Adrenal gland (tissue), 12 donors: ENCODE measurements around the gene KMT5B. TPM values are rescaled to one million over a fixed set of nuclear protein-coding genes. Genes with fewer than 3 reads are reported as not detected.

Experiments used
- DNase-seq, 7 donors: peaks; one replicate each; pipeline ENCODE4 v3.0.0-alpha.2; 2019 to 2020
- H3K27ac ChIP-seq, 5 donors: fragments of 200-600 bp; sonication (generic) in 4 of 5; 1 replicate in 3 of 5; 2 replicates in 2 of 5; pipeline versions ENCODE4 v1.5.1 to v1.8.0; 2016 to 2020; ENCODE audit warnings: mild to moderate bottlenecking in 1 of 5
- H3K27me3 ChIP-seq: fragments of 200-600 bp; 2 replicates; pipeline ENCODE4 v1.8.0; 2021
- H3K36me3 ChIP-seq, 2 donors: fragments of 200-600 bp; replicated peaks in 1 of 2; 1 replicate in 1 of 2; 2 replicates in 1 of 2; pipeline versions ENCODE4 v1.5.1 to v1.8.0; 2018 to 2022
- H3K4me1 ChIP-seq, 2 donors: fragments of 200-600 bp; replicated peaks in 1 of 2; 1 replicate in 1 of 2; 2 replicates in 1 of 2; pipeline versions ENCODE4 v1.5.1 to v1.8.0; 2018 to 2021
- H3K4me3 ChIP-seq, 4 donors: fragments of 200-600 bp; sonication (generic) in 3 of 4; one replicate each; pipeline ENCODE4 v1.5.1; 2016 to 2018
- H3K9me3 ChIP-seq, 3 donors: fragments of 200-600 bp; sonication (generic) in 1 of 3; replicated peaks in 1 of 3; 1 replicate in 2 of 3; 2 replicates in 1 of 3; pipeline versions ENCODE4 v1.5.1 to v1.8.0; 2016 to 2021
- POLR2A ChIP-seq, 2 donors: fragments of 450-650 bp; IDR thresholded peaks; one replicate each; pipeline ENCODE4 v1.6.1; 2017; ENCODE audit warnings: antibody characterized with exemption in 2 of 2, mild to moderate bottlenecking in 2 of 2, moderate library complexity in 1 of 2
- WGBS, 4 donors: extraction: QIAGEN DNeasy Blood & Tissue Kit in 2 of 4; methylation state at CpG; one replicate each; pipeline versions ENCODE4 v1.1.5 to v1.1.7; 2013 to 2017; 5-methylcytosine and 5-hydroxymethylcytosine counted together
- intact Hi-C, 2 donors: fragments of 100-400 bp; cut with DNase I; formaldehyde crosslinking; loops; one replicate each; pipeline versions ENCODE4 v1.14.1 to v1.15.0; 2022 to 2023
- polyA plus RNA-seq, 3 donors: library from polyadenylated mRNA; stranded (reverse); fragments of 200-250 nt in 2 of 3; fragments of 350-450 nt in 1 of 3; fragmentation: Illumina TruSeq in 1 of 3; extraction: RNeasy Lipid Tissue Mini Kit (QIAGEN cat#74804) in 1 of 3; gene quantifications; one replicate each; pipeline ENCODE4 v1.2.3, GENCODE V29; 2013 to 2014
- total RNA-seq, 9 donors: library from RNA; depleted of rRNA in 4 of 9; stranded (reverse); fragments of >200 nt in 4 of 9; fragments of 120-200 nt in 1 of 9; fragmentation: NEBNext Ultra II Directional in 1 of 9; extraction: Animal tissue kit (Norgen Biotek cat#: 25700) in 1 of 9; gene quantifications; one replicate each; pipeline versions ENCODE4 v1.1.0 to v1.2.4, GENCODE V29; 2013 to 2023
- TF ChIP-seq, protein P1 (sequence below), 6 experiments: fragments of 450-650 bp in 4 of 6; fragments of 200-600 bp in 2 of 6; sonication (generic) in 1 of 6; IDR thresholded peaks; 1 replicate in 5 of 6; 2 replicates in 1 of 6; pipeline versions ENCODE4 v1.5.1 to v1.8.0; 2016 to 2021; ENCODE audit warnings: antibody characterized with exemption in 6 of 6, mild to moderate bottlenecking in 2 of 6, moderate library complexity in 1 of 6
- donor health status: healthy with polysubstance abuse.
- donor health status: Bipolar disorder and iron deficiency.
- donor health status: DM: yes; HTN: yes; CAD: no.
- donor health status: DM: no; HTN: no; CAD: no.
- donor health status: DM: no; HTN: no; CAD: no.
- donor health status: DM: yes; HTN: yes; CAD: no.

The KMT5B gene
- total and polyA plus RNA-seq, 12 donors, result 22.6 to 121 (median 36.9) TPM

- WGBS, 4 donors, result 89 to 94% (median 91%) methylated on average over 4 of the region's 4 CpGs
- no peak overlapping the region for H3K4me3 ChIP-seq
- no peaks in the 10 kb centered on the region for H3K9me3 ChIP-seq
- H3K36me3 ChIP-seq, result no peaks in the 10 kb centered on the region
- DNase-seq, result no peak
- H3K4me1 ChIP-seq, result peaks cover 3 to 39% of the 10 kb centered on the region in 2 donors
- no peak overlapping the region for H3K27ac ChIP-seq
- TF ChIP-seq, protein P1, sequence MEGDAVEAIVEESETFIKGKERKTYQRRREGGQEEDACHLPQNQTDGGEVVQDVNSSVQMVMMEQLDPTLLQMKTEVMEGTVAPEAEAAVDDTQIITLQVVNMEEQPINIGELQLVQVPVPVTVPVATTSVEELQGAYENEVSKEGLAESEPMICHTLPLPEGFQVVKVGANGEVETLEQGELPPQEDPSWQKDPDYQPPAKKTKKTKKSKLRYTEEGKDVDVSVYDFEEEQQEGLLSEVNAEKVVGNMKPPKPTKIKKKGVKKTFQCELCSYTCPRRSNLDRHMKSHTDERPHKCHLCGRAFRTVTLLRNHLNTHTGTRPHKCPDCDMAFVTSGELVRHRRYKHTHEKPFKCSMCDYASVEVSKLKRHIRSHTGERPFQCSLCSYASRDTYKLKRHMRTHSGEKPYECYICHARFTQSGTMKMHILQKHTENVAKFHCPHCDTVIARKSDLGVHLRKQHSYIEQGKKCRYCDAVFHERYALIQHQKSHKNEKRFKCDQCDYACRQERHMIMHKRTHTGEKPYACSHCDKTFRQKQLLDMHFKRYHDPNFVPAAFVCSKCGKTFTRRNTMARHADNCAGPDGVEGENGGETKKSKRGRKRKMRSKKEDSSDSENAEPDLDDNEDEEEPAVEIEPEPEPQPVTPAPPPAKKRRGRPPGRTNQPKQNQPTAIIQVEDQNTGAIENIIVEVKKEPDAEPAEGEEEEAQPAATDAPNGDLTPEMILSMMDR (IDR thresholded peaks at IDR 0.05), result no peak
- no peak for TF ChIP-seq POLR2A (IDR thresholded peaks at IDR 0.05)
- no peaks in the 10 kb centered on the region for H3K27me3 ChIP-seq
- intact Hi-C loops, result loop anchor here in 1 of 2 donors (10.0 kb wide), 2 partner anchors 157 to 187 kb away; partner anchors contain the start of gene ALDH3B1
These were observed 11.6 kb downstream of the KMT5B start for GRCh38 chr11:68201492-68201891.

DNA sequence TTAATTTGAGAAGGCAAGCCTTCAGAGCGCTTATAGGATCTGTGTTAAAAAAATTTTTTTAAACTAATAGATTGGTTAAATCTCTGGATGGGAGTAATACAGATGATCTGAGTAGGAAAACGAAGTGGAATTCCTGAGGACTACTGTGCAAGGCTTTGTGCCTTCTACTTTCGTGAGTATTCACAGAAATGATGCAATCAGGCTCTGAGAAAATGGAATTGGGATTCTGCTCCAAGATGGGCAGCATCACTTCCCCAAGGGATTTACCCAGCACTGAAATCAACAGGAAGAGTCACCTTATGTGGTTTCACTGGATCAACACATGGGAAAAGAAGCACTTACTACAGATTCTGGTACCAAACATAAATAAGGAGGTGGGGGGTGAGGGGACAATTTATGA lies 12.5 kb downstream of the KMT5B start:
- Histone ChIP-seq H3K9me3 (no peaks in the 10 kb centered on the region), H3K27me3 (no peaks in the 10 kb centered on the region), H3K4me1 (peaks cover 0 to 34% of the 10 kb centered on the region in 2 donors), H3K4me3 (no peak overlapping the region), H3K27ac (no peak overlapping the region), H3K36me3 (no peaks in the 10 kb centered on the region)
- no peak for DNase-seq
- 43 to 53% (median 48%) methylated on average over 3 of the region's 3 CpGs for WGBS, 4 donors
- TF ChIP-seq, protein P1 (IDR thresholded peaks at IDR 0.05), result no peak
- no peak for TF ChIP-seq POLR2A (IDR thresholded peaks at IDR 0.05)
- intact Hi-C loops, result loop anchor here in 1 of 2 donors (10.0 kb wide), 2 partner anchors 156 to 186 kb away; partner anchors contain the start of gene ALDH3B1

DNA sequence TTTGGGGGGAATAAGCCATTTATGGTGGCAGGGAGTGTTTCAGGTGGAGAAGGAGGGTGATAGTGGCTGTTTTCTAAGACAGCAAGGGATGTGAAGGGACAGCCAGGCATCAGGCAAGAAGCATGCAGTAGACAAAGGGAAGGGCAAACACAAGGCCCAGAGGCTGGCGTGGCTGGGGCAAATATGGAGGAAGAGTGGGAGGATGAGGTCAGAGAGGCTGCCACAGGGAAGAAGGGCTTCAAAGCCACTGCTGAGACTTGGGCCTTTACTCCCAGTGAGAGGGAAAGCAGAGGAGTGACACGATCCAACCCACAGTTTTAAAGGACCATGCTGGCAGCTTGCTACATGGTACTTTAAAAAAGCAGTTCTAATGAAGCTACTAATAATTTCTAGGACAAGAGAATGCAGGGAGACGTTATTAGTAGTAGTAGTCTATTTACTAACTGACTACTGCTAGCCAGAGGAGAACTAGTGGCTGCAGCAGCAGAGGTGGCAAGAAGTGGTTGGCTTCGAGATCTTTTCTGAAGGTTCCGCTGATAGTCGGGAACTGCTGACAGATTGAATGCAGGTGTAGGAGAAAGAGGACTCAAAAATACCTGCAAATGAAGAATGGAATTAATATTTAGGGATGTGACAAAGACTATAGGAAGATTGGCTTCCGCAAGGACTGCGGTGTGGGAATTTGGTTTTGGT lies 13.7 kb downstream of the KMT5B start:
- no peak for DNase-seq
- no peak for TF ChIP-seq POLR2A (IDR thresholded peaks at IDR 0.05)
- TF ChIP-seq, protein P1 (IDR thresholded peaks at IDR 0.05), result no peak
- no peaks in the 10 kb centered on the region for H3K9me3 ChIP-seq
- intact Hi-C loops, result loop anchor here in 1 of 2 donors (10.0 kb wide), 1 partner anchor 135 kb away; no protein-coding TSS in a partner anchor
- no peaks in the 10 kb centered on the region for H3K36me3 ChIP-seq
- H3K4me3 ChIP-seq, result no peak overlapping the region
- no peak overlapping the region for H3K27ac ChIP-seq
- H3K4me1 ChIP-seq, result peaks cover 0 to 29% of the 10 kb centered on the region in 2 donors
- WGBS, 4 donors, result 84 to 89% (median 88%) methylated on average over 8 of the region's 8 CpGs
- no peaks in the 10 kb centered on the region for H3K27me3 ChIP-seq

DNA sequence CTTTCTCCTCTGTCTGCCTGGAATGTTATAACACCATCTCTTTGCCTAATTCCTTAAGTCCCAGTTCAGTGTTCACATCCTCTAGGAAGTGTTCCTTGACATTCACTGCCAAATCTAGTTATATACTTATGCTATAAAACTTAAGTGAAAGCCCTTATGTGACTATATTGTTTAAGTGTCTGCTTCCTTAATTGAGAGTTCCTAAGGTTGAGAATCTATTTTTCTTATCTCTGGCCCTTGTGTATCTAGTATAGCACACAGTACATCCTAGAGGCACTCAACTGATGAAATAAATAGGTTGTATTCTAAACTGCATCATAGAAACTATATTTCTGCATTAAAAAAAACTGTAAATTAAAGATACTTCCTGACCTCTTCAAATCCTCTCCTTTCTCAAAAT lies 16.9 kb downstream of the KMT5B start:
- Histone ChIP-seq H3K27ac (no peak overlapping the region), H3K36me3 (no peaks in the 10 kb centered on the region), H3K27me3 (no peaks in the 10 kb centered on the region), H3K4me1 (peaks cover 3 to 44% of the 10 kb centered on the region in 2 donors), H3K4me3 (no peak overlapping the region), H3K9me3 (no peaks in the 10 kb centered on the region)
- TF ChIP-seq, protein P1 (IDR thresholded peaks at IDR 0.05), result no peak
- TF ChIP-seq POLR2A (IDR thresholded peaks at IDR 0.05), result no peak
- DNase-seq, result no peak
- intact Hi-C loops, result loop anchor here in 1 of 2 donors (10.0 kb wide), 1 partner anchor 131 kb away; no protein-coding TSS in a partner anchor
